H1 (cell line): ENCODE results near the gene TLE4.

ENCODE experiments used
- EZH2 ChIP-seq: fragments of 200-600 bp; sonication (generic); IDR thresholded peaks from 2 replicates; pipeline ENCODE4 v1.7.1; 2012; ENCODE audit warnings: low read depth, mild to moderate bottlenecking, moderate library complexity, low read length, inconsistent platforms; ENCODE audit not compliant: severe bottlenecking
- HDAC2 ChIP-seq, 2 experiments: fragments of 300-600 bp in 1 of 2; sonication (generic) in 1 of 2; IDR thresholded peaks; 2 replicates each; pipeline ENCODE4 v1.6.1; 2011 to 2012; ENCODE audit warnings: low read depth in 2 of 2, low read length in 2 of 2, mild to moderate bottlenecking in 2 of 2, moderate library complexity in 2 of 2, borderline replicate concordance in 1 of 2, inconsistent platforms in 1 of 2
- POLR2A ChIP-seq, 2 experiments: IDR thresholded peaks; 1 replicate in 1 of 2; 2 replicates in 1 of 2; pipeline ENCODE4 v1.6.1; 2011; ENCODE audit warnings: low read depth in 2 of 2, low read length in 2 of 2, mild to moderate bottlenecking in 2 of 2; ENCODE audit errors: control extremely low read depth in 1 of 2
- TAF1 ChIP-seq: IDR thresholded peaks from 2 replicates; pipeline ENCODE4 v1.6.1; 2011; ENCODE audit warnings: mild to moderate bottlenecking, low read depth, low read length
- TF ChIP-seq, protein P1 (sequence below), 3 experiments: IDR thresholded peaks; 1 replicate in 2 of 3; 2 replicates in 1 of 3; pipeline versions ENCODE4 v1.5.1 to v1.6.1; 2011; ENCODE audit warnings: low read length in 3 of 3, mild to moderate bottlenecking in 3 of 3, inconsistent platforms in 2 of 3, low read depth in 1 of 3, moderate library complexity in 1 of 3; ENCODE audit not compliant: insufficient read depth in 1 of 3; ENCODE audit errors: control extremely low read depth in 1 of 3

DNA sequence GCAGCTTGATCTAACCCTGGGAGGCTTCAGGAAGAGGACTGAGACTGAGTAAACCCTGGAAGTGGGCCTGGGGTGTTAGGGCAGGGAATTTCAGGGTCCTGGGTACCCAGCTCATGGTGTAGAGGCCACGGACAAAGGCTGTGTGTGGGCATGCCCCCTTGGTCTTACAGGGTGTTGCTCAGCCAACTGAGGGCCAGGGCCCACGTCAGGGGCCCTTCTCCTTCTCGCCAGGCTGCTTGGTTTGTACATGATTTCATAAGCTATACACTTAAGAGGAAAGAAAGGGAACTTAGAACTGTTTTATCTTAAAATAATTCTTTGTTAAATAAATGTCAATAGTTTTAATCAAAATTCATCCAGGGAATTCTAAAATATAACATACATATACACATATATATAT lies 95.4 kb downstream of the TLE4 start:
- TF ChIP-seq POLR2A (IDR thresholded peaks at IDR 0.05; ENCODE audit: control extremely low read depth in 1 of 2, low read depth in 2 of 2, low read length in 2 of 2) (no peak), EZH2 (no peak), TAF1 (no peak), HDAC2 (IDR thresholded peaks at IDR 0.05; ENCODE audit: borderline replicate concordance in 1 of 2, low read depth in 2 of 2, low read length in 2 of 2) (no peak)
- TF ChIP-seq, protein P1, sequence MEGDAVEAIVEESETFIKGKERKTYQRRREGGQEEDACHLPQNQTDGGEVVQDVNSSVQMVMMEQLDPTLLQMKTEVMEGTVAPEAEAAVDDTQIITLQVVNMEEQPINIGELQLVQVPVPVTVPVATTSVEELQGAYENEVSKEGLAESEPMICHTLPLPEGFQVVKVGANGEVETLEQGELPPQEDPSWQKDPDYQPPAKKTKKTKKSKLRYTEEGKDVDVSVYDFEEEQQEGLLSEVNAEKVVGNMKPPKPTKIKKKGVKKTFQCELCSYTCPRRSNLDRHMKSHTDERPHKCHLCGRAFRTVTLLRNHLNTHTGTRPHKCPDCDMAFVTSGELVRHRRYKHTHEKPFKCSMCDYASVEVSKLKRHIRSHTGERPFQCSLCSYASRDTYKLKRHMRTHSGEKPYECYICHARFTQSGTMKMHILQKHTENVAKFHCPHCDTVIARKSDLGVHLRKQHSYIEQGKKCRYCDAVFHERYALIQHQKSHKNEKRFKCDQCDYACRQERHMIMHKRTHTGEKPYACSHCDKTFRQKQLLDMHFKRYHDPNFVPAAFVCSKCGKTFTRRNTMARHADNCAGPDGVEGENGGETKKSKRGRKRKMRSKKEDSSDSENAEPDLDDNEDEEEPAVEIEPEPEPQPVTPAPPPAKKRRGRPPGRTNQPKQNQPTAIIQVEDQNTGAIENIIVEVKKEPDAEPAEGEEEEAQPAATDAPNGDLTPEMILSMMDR (IDR thresholded peaks at IDR 0.05; ENCODE audit: control extremely low read depth in 1 of 3, insufficient read depth in 1 of 3, low read depth in 1 of 3, low read length in 3 of 3) = no peak
